IMR-90 (cell line): Measurements from ENCODE around the gene RP2.

Experiments
- CHD1 ChIP-seq: IDR thresholded peaks from 2 replicates; pipeline ENCODE4 v1.6.1; 2012; ENCODE audit warnings: low read depth, low read length, improper control_type of control experiment
- CTCF ChIP-seq: conservative IDR thresholded peaks from 2 replicates; pipeline ENCODE4 v1.5.1; 2012; ENCODE audit warnings: mild to moderate bottlenecking, low read depth, low read length, improper control_type of control experiment
- MAZ ChIP-seq: IDR thresholded peaks from 2 replicates; pipeline ENCODE4 v1.6.1; 2012; ENCODE audit warnings: low read depth, mild to moderate bottlenecking, low read length, improper control_type of control experiment, moderate library complexity, borderline replicate concordance
- MXI1 ChIP-seq: IDR thresholded peaks from 2 replicates; pipeline ENCODE4 v1.6.1; 2012; ENCODE audit warnings: low read depth, mild to moderate bottlenecking, low read length, moderate library complexity, borderline replicate concordance
- NFE2L2 ChIP-seq: fragments of 150-350 bp; IDR thresholded peaks from 2 replicates; pipeline ENCODE4 v1.6.1; 2016; ENCODE audit warnings: low read depth, mild to moderate bottlenecking, low read length
- POLR2A ChIP-seq: IDR thresholded peaks from 2 replicates; pipeline ENCODE4 v1.6.1; 2012; ENCODE audit warnings: mild to moderate bottlenecking, low read depth, low read length
- RAD21 ChIP-seq: IDR thresholded peaks from 2 replicates; pipeline ENCODE4 v1.6.1; 2012; ENCODE audit warnings: low read length, improper control_type of control experiment

- TF ChIP-seq POLR2A (no peak), CTCF (no peak), CHD1 (no peak), RAD21 (no peak), MXI1 (no peak), MAZ (no peak), NFE2L2 (no peak)
Measured at GRCh38 chrX:46850771-46851170, 13.9 kb downstream of the RP2 start.
